ENCODE results near the gene RTRAF.

The RTRAF gene

GRCh38 chr14:51989293-51990234 is at the start of gene RTRAF:
RTRAF (plus strand) TSS chr14:51989546; CDS start chr14:51989640, 94 bp downstream.
- DNase-seq (ENCODE audit: low spot score) = peak; percentile 66

GRCh38 chr14:51939755-51940301 is 49.5 kb upstream of the RTRAF start:
- DNase-seq (ENCODE audit: low spot score) = no peak

- no peak for DNase-seq (ENCODE audit: low spot score)
Observed at GRCh38 chr14:51942971-51943370, 46.4 kb upstream of the RTRAF start.

GRCh38 chr14:51950007-51950406 is 39.3 kb upstream of the RTRAF start:
- no peak for DNase-seq (ENCODE audit: low spot score)

GRCh38 chr14:51951656-51952055 is 37.7 kb upstream of the RTRAF start:
- no peak for DNase-seq (ENCODE audit: low spot score)

- no peak for DNase-seq (ENCODE audit: low spot score)
Observed at GRCh38 chr14:51954031-51954430, 35.3 kb upstream of the RTRAF start.

GRCh38 chr14:51954657-51955056 is 34.7 kb upstream of the RTRAF start:
- DNase-seq (ENCODE audit: low spot score) = no peak

- DNase-seq (ENCODE audit: low spot score) = no peak
Observed at GRCh38 chr14:51957950-51958349, 31.4 kb upstream of the RTRAF start.

- no peak for DNase-seq (ENCODE audit: low spot score)
Observed at GRCh38 chr14:51959928-51960327, 29.4 kb upstream of the RTRAF start.

- DNase-seq (ENCODE audit: low spot score) = no peak
Observed at GRCh38 chr14:51960866-51961265, 28.5 kb upstream of the RTRAF start.

- no peak for DNase-seq (ENCODE audit: low spot score)
Observed at GRCh38 chr14:51962711-51963110, 26.6 kb upstream of the RTRAF start.

GRCh38 chr14:51963286-51963685 is 26.1 kb upstream of the RTRAF start:
- DNase-seq (ENCODE audit: low spot score) = no peak

GRCh38 chr14:51967521-51967920 is 21.8 kb upstream of the RTRAF start:
- DNase-seq (ENCODE audit: low spot score) = no peak

GRCh38 chr14:51969852-51970540 is 19.4 kb upstream of the RTRAF start:
- no peak for DNase-seq (ENCODE audit: low spot score)

GRCh38 chr14:51972566-51972965 is 16.8 kb upstream of the RTRAF start:
- DNase-seq (ENCODE audit: low spot score) = no peak

GRCh38 chr14:51977075-51977474 is 12.3 kb upstream of the RTRAF start:
- DNase-seq (ENCODE audit: low spot score) = no peak

GRCh38 chr14:51978681-51979085 is 10.7 kb upstream of the RTRAF start:
- DNase-seq (ENCODE audit: low spot score) = no peak

GRCh38 chr14:51979088-51979709 is 10.1 kb upstream of the RTRAF start:
- peak; percentile 34 for DNase-seq (ENCODE audit: low spot score)

- no peak for DNase-seq (ENCODE audit: low spot score)
Observed at GRCh38 chr14:51981218-51981854, 8.0 kb upstream of the RTRAF start.

- DNase-seq (ENCODE audit: low spot score) = no peak
Observed at GRCh38 chr14:51988221-51988620, 1.1 kb upstream of the RTRAF start.

- DNase-seq (ENCODE audit: low spot score) = no peak
Observed at GRCh38 chr14:51990488-51990887, 1.1 kb downstream of the RTRAF start.
